ENCODE results near the gene SRPX. TPM values are rescaled to one million over a fixed set of nuclear protein-coding genes. Genes with fewer than 3 reads are reported as not detected.

The SRPX gene
- total RNA-seq, 2 experiments from 2014 or later: not detected

GRCh38 chrX:38099688-38100087 is 121.0 kb downstream of the SRPX start:
- ChIA-PET CTCF (no interaction called here), POLR2A (no interaction called here)

Other genes with a start within 250 kb of the SRPX start
- gene SYTL5, start 214.3 kb downstream of the SRPX start, total RNA-seq: not detected
- 10 to 100 TPM in 1 of 2 experiments, 1 to 10 TPM in 1; 8.3 to 10.6 TPM for gene RPGR, start 106.6 kb upstream of the SRPX start, total RNA-seq
- gene OTC, start 131.7 kb upstream of the SRPX start, total RNA-seq: not detected